BJ (cell line): ENCODE data around the gene COL18A1. TPM values are rescaled to one million over a fixed set of nuclear protein-coding genes. Genes with fewer than 3 reads are reported as not detected.

Experiments used
- CTCF ChIA-PET: fragments of 350-600 bp; formaldehyde crosslinking; extraction: SDS; loops from one replicate; lab custom pipeline; 2021; ENCODE audit warnings: antibody characterized with exemption, inconsistent platforms; lab: Yijun Ruan, JAX
- POLR2A ChIA-PET: fragments of 300-600 bp; sonication (Branson Sonifier 250); formaldehyde crosslinking; extraction: SDS; loops from one replicate; lab custom pipeline; 2021; ENCODE audit warnings: antibody characterized with exemption; lab: Charles Lee
- DNase-seq: peaks from one replicate; pipeline ENCODE4 v3.0.0-alpha.2; 2011; ENCODE audit warnings: low read depth
- H3K27me3 ChIP-seq: 2 replicates; pipeline ENCODE4 v1.6.0; 2011; ENCODE audit warnings: low read length; ENCODE audit not compliant: control insufficient read depth, insufficient read depth
- H3K36me3 ChIP-seq: 2 replicates; pipeline ENCODE4 v1.5.1; 2011; ENCODE audit warnings: low read length; ENCODE audit not compliant: control insufficient read depth, insufficient read depth
- H3K4me3 ChIP-seq: 2 replicates; pipeline ENCODE4 v1.5.1; 2011; ENCODE audit warnings: low read depth, mild to moderate bottlenecking, control low read depth, low read length
- polyA plus RNA-seq: library from polyadenylated mRNA; depleted of rRNA; stranded (reverse); fragments of >200 nt; gene quantifications from 2 replicates; pipeline ENCODE4 v1.2.3, GENCODE V29; 2011
- TF ChIP-seq, protein P1 (sequence below): IDR thresholded peaks from 2 replicates; pipeline ENCODE4 v1.5.1; 2011; ENCODE audit warnings: low read depth, mild to moderate bottlenecking, control low read depth, inconsistent platforms, low read length, moderate library complexity; ENCODE audit not compliant: insufficient read depth

COL18A1 gene
- polyA plus RNA-seq, 1 experiment, result 99.7 TPM

DNA sequence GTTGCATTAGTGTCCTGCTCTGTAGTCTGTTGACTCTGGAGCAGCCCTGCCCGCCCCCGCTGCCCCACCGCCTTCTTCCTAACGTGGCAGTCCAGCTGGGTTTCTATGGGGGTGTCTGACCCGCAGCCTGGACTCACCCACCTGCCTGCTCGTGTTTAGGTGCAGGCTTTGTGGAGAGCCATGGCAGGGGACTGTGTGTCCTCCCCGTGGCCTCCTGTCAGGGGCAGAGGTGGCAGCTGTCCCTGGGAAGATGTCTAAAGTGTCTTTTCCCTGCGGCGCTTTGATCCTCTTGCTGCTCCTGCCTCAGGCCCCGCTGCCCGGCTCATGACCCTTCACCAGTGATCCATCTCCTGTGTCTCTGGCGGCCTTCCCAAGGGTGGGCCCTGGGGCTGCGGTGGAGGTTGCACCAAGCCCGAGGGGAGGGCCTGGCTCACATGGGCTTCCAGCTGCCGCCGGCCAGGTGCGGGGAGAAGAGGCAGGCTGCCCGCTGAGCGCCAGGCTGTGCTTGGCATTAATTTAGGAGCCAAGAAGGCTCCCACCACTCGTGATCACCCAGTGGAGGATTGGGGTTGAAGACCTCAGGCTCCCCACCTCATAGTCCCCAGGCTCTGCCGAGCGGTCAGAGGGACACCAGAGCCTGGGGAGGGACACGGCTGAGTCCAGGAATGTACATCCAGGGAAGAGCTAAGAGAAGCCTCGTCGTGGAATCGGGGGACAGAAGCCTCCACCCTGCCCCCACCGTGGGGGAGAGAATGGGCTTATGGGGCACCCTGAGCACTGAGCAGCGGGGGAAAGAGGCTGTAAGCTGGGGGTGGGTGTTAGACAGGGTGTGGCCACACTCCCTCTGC, 44.1 kb downstream of the COL18A1 start:
- Histone ChIP-seq H3K36me3 (no peaks in the 10 kb centered on the region; the same call in 1 of the 2 replicates), H3K27me3 (no peaks in the 10 kb centered on the region), H3K4me3 (no peak overlapping the region)
- ChIA-PET CTCF (interaction anchor here (4.4 kb wide), 1 partner anchor 9 kb away, joined by 18 read pairs; no protein-coding TSS in a partner anchor), POLR2A (no interaction called here)
- TF ChIP-seq, protein P1, sequence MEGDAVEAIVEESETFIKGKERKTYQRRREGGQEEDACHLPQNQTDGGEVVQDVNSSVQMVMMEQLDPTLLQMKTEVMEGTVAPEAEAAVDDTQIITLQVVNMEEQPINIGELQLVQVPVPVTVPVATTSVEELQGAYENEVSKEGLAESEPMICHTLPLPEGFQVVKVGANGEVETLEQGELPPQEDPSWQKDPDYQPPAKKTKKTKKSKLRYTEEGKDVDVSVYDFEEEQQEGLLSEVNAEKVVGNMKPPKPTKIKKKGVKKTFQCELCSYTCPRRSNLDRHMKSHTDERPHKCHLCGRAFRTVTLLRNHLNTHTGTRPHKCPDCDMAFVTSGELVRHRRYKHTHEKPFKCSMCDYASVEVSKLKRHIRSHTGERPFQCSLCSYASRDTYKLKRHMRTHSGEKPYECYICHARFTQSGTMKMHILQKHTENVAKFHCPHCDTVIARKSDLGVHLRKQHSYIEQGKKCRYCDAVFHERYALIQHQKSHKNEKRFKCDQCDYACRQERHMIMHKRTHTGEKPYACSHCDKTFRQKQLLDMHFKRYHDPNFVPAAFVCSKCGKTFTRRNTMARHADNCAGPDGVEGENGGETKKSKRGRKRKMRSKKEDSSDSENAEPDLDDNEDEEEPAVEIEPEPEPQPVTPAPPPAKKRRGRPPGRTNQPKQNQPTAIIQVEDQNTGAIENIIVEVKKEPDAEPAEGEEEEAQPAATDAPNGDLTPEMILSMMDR, result no peak
- no peak for DNase-seq

DNA sequence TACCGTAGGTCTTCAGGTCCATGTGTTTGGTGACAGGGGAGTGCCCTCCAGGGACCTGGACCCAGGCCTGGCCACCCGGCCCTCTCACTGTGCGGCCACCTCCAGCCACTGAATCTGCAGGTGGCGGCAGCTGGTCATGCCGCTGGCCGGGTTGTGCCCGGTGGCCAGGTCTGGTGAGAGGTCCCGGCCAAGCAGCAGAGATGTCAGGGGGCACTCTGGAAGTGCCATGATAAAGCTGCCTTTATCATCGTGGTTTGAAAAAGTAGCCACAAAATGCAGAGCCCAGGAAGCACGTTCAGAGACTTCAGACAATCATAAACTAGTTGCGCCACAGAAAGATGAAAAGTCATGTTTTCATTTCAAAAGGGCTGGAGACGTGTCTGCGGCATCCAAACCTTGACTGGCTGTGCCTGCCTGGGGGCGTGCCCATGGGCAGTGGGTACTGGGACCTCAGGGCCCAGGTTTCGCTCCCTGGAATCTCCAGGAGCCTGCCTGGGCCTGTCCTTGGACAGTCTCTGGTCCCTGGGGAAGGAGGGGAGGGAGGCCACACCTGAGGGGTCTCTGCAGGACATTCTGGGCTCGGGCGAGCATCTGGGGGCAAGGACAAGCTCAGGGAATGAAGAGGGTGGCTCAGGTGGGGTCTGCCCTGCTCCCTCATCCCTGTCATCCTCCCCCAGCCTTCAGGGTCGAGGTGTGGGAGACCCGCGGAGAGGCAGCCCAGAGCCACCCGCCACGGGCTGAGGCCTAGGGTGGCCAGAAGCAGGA, 44.9 kb downstream of the COL18A1 start:
- ChIA-PET CTCF (interaction anchor here (0.6 to 4.4 kb wide), 2 partner anchors 9 to 101 kb away, joined by 3 to 18 read pairs; no protein-coding TSS in a partner anchor), POLR2A (no interaction called here)
- H3K4me3 ChIP-seq, result no peak overlapping the region
- DNase-seq, result no peak
- no peaks in the 10 kb centered on the region; the same call in 1 of the 2 replicates for H3K36me3 ChIP-seq
- no peaks in the 10 kb centered on the region for H3K27me3 ChIP-seq
- TF ChIP-seq, protein P1, result no peak

DNA sequence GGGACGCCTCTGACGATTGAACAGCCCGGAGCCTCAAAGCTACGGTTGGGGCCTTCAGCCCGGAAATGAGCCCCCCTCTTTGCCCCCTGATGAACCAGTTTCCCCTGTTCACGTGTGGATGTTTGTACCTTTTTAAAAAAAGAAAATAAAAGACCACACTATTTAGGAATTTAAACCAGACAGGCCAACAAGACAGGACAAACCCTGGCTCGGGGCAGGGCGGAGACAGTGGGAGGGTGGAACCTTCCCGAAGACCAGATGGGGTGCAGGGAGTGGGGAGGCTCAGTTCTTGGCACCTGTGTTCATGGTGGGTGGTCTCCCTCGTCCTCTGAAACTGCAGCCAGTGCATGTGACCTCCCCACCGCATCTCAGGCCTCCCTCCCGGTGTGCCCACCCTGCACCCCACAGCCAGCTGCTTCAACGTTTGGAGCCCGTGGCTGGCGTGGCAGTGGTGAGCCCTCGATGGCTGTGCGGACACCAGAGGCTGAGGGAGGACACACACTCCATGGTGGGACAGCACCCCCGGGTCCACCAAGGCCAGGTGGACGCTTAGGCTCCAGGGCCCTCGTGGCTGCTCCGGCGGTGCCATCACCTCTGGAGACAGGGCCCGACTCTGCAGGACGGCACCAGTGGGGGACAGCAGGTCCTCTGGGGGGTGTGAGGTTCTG, 45.6 kb downstream of the COL18A1 start:
- TF ChIP-seq, protein P1, result no peak
- Histone ChIP-seq H3K4me3 (no peak overlapping the region), H3K27me3 (no peaks in the 10 kb centered on the region), H3K36me3 (no peaks in the 10 kb centered on the region; the same call in 1 of the 2 replicates)
- ChIA-PET POLR2A (no interaction called here), CTCF (interaction anchor here (0.6 to 4.4 kb wide), 2 partner anchors 10 to 101 kb away, joined by 3 to 18 read pairs; no protein-coding TSS in a partner anchor)
- DNase-seq, result no peak

DNA sequence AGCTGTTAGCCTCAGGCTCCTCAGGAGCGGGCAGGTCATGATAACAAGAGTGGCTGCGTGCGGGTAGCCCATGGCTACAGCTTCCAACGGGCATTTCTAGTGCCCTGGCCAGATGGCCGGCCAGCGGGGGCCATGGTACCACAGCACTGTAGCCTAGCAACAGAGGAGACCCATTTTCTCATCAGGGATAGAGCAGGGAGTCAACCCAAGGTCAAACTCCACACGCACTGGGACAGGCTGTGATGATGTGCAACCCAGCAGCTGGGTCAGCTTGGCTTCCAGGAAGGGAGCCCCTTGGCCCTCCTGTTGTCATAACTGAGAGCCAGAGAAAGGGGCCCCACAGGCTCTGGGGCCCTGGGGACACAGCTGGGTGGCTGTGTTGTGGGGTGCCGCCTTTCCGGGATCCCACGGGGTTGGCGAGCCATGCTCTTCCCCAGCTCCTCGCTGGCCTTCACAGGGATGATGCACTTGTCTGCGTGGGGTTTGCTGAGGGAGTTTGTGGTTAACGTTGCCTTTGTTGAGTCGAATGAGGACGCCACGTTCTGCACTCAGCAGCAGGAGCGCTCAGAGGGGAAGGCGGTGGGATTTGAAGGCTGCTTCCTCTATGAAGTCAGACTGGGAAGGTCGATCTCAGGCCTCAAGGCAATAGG, 46.3 kb downstream of the COL18A1 start:
- Histone ChIP-seq H3K36me3 (no peaks in the 10 kb centered on the region; the same call in 1 of the 2 replicates), H3K27me3 (no peaks in the 10 kb centered on the region), H3K4me3 (no peak overlapping the region)
- POLR2A ChIA-PET, result no interaction called here
- no peak for DNase-seq
- CTCF ChIA-PET, result interaction anchor here (4.4 kb wide), 1 partner anchor 11 kb away, joined by 18 read pairs; no protein-coding TSS in a partner anchor
- TF ChIP-seq, protein P1, result no peak
